ENCODE results near the gene TBCEL. TPM values are rescaled to one million over a fixed set of nuclear protein-coding genes. Genes with fewer than 3 reads are reported as not detected.

Gene TBCEL
- total RNA-seq, 1 experiment from 2014 or later: 23.6 TPM

DNA sequence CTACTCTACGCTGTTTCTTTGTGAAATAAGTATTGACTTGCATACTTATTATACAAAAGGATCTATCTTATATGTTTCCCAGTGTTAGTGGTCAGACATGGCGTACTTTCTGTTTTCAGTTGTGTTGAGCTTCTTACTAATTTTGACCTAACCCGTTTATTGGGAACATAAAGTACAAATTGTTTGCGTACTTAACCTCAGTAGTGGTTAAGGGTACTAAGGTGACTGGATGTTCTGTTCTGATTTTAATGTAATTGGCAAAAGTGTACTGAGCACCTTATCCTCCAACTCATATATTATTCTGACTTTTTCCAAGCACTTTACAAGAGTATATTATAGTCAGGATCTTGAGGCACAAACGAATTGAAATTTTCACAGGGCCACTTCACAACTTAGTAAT is 17.2 kb downstream of the TBCEL start:
- Histone ChIP-seq H3K9me3 (no peaks in the 10 kb centered on the region), H3K36me3 (ENCODE audit: control insufficient read depth, insufficient read depth, low read length) (0 out of 2 replicates have a peak, but pooled peaks cover 1% of the 10 kb centered on the region), H3K27me3 (replicated peaks; ENCODE audit: control insufficient read depth, insufficient read depth, low read length) (no peaks in the 10 kb centered on the region), H3K4me3 (ENCODE audit: low read depth, low read length) (no peak overlapping the region), H3K4me1 (peaks cover 17% of the 10 kb centered on the region)
- intact Hi-C loops (cut with micrococcal nuclease; ENCODE audit: unreplicated experiment): no loop called here
- ChIA-PET CTCF (no interaction called here), POLR2A (no interaction called here)
- DNase-seq: no peak
- TF ChIP-seq, protein P1, sequence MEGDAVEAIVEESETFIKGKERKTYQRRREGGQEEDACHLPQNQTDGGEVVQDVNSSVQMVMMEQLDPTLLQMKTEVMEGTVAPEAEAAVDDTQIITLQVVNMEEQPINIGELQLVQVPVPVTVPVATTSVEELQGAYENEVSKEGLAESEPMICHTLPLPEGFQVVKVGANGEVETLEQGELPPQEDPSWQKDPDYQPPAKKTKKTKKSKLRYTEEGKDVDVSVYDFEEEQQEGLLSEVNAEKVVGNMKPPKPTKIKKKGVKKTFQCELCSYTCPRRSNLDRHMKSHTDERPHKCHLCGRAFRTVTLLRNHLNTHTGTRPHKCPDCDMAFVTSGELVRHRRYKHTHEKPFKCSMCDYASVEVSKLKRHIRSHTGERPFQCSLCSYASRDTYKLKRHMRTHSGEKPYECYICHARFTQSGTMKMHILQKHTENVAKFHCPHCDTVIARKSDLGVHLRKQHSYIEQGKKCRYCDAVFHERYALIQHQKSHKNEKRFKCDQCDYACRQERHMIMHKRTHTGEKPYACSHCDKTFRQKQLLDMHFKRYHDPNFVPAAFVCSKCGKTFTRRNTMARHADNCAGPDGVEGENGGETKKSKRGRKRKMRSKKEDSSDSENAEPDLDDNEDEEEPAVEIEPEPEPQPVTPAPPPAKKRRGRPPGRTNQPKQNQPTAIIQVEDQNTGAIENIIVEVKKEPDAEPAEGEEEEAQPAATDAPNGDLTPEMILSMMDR (IDR thresholded peaks at IDR 0.05; ENCODE audit: insufficient read depth in 1 of 2, low read depth in 1 of 2, low read length in 1 of 2, severe bottlenecking in 1 of 2, unreplicated experiment in 1 of 2): no peak
- Mint-ChIP-seq H3K27ac (ENCODE audit: unreplicated experiment) (no peak overlapping the region), H3K4me1 (ENCODE audit: low read depth, unreplicated experiment) (peaks cover 20% of the 10 kb centered on the region), H3K27me3 (ENCODE audit: insufficient read depth, unreplicated experiment) (no peaks in the 10 kb centered on the region), H3K9me3 (ENCODE audit: unreplicated experiment) (no peaks in the 10 kb centered on the region), H3K36me3 (ENCODE audit: insufficient read depth, unreplicated experiment) (no peaks in the 10 kb centered on the region), H3K4me3 (ENCODE audit: unreplicated experiment) (no peak overlapping the region)
- no TSS peak for BruUV-seq (replicated peaks)

GRCh38 chr11:121042296-121042695 is 18.4 kb downstream of the TBCEL start:
- no TSS peak for BruUV-seq (replicated peaks)

DNA sequence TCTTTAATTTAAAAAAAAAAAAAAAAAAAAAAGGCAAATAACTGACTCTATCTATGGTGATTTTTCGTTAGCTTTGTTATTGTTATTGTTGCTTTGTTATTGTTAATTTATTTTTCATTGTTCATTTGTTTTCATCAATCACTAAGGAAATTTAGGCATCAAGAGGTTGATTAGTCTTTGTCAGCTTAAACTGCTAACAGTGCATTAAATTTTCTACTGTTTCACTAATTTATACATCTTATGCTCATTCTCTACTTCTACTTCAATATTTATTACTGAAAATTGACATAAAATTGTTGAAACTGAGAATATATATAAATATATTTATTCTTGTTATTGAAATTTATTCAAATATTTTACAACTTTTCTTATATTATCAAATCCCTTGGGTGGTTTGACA is 24.0 kb downstream of the TBCEL start:
- Mint-ChIP-seq H3K27ac (ENCODE audit: unreplicated experiment) (no peak overlapping the region), H3K27me3 (ENCODE audit: insufficient read depth, unreplicated experiment) (no peaks in the 10 kb centered on the region), H3K4me3 (ENCODE audit: unreplicated experiment) (no peak overlapping the region), H3K4me1 (ENCODE audit: low read depth, unreplicated experiment) (peaks cover 9% of the 10 kb centered on the region), H3K9me3 (ENCODE audit: unreplicated experiment) (no peaks in the 10 kb centered on the region), H3K36me3 (ENCODE audit: insufficient read depth, unreplicated experiment) (no peaks in the 10 kb centered on the region)
- intact Hi-C loops (cut with micrococcal nuclease; ENCODE audit: unreplicated experiment): loop anchor here (2.0 kb wide), 1 partner anchor 15 kb away; no protein-coding TSS in a partner anchor
- TF ChIP-seq, protein P1 (IDR thresholded peaks at IDR 0.05; ENCODE audit: insufficient read depth in 1 of 2, low read depth in 1 of 2, low read length in 1 of 2, severe bottlenecking in 1 of 2, unreplicated experiment in 1 of 2): no peak
- DNase-seq: no peak
- Histone ChIP-seq H3K4me1 (peaks cover 15% of the 10 kb centered on the region), H3K4me3 (ENCODE audit: low read depth, low read length) (no peak overlapping the region), H3K9me3 (no peaks in the 10 kb centered on the region), H3K36me3 (ENCODE audit: control insufficient read depth, insufficient read depth, low read length) (no peaks in the 10 kb centered on the region), H3K27me3 (replicated peaks; ENCODE audit: control insufficient read depth, insufficient read depth, low read length) (no peaks in the 10 kb centered on the region)
- ChIA-PET CTCF (interaction anchor here (0.8 kb wide), 1 partner anchor 147 kb away, joined by 4 read pairs; no protein-coding TSS in a partner anchor), POLR2A (interaction anchor here (0.9 kb wide), 1 partner anchor 244 kb away, joined by 8 read pairs; the partner anchor contains the start of gene SC5D)
- no TSS peak for BruUV-seq (replicated peaks)

More at GRCh38 chr11:121042296-121042695, 18.4 kb downstream of the TBCEL start:
- ChIA-PET POLR2A (no interaction called here), CTCF (no interaction called here)
- Mint-ChIP-seq H3K36me3 (ENCODE audit: insufficient read depth, unreplicated experiment) (no peaks in the 10 kb centered on the region), H3K4me3 (ENCODE audit: unreplicated experiment) (no peak overlapping the region), H3K27ac (ENCODE audit: unreplicated experiment) (no peak overlapping the region), H3K4me1 (ENCODE audit: low read depth, unreplicated experiment) (peaks cover 13% of the 10 kb centered on the region), H3K27me3 (ENCODE audit: insufficient read depth, unreplicated experiment) (no peaks in the 10 kb centered on the region), H3K9me3 (ENCODE audit: unreplicated experiment) (no peaks in the 10 kb centered on the region)
- intact Hi-C loops (cut with micrococcal nuclease; ENCODE audit: unreplicated experiment): no loop called here
- H3K4me3 ChIP-seq (ENCODE audit: low read depth, low read length): no peak overlapping the region
- H3K9me3 ChIP-seq: no peaks in the 10 kb centered on the region
- TF ChIP-seq, protein P1 (IDR thresholded peaks at IDR 0.05; ENCODE audit: insufficient read depth in 1 of 2, low read depth in 1 of 2, low read length in 1 of 2, severe bottlenecking in 1 of 2, unreplicated experiment in 1 of 2): no peak
- 0 out of 2 replicates have a peak, but pooled peaks cover 1% of the 10 kb centered on the region for H3K36me3 ChIP-seq (ENCODE audit: control insufficient read depth, insufficient read depth, low read length)
- DNase-seq: no peak
- H3K27me3 ChIP-seq (replicated peaks; ENCODE audit: control insufficient read depth, insufficient read depth, low read length): no peaks in the 10 kb centered on the region
- peaks cover 17% of the 10 kb centered on the region for H3K4me1 ChIP-seq

All from Caco-2 (cell line).